GM12878 (cell line): ENCODE measurements around the gene RERGL.

Source experiments
- CHD1 ChIP-seq: IDR thresholded peaks from 2 replicates; pipeline ENCODE4 v1.6.1; 2012; ENCODE audit warnings: low read depth, low read length, improper control_type of control experiment
- CHD2 ChIP-seq: IDR thresholded peaks from 2 replicates; pipeline ENCODE4 v1.6.1; 2011; ENCODE audit warnings: low read depth, low read length, improper control_type of control experiment, borderline replicate concordance
- CTCF ChIP-seq, 3 experiments: IDR thresholded peaks in 2 of 3; conservative IDR thresholded peaks in 1 of 3; 2 replicates each; pipeline ENCODE4 v1.5.1; 2011; ENCODE audit warnings: low read depth in 3 of 3, low read length in 3 of 3, mild to moderate bottlenecking in 3 of 3, control low read depth in 2 of 3, moderate library complexity in 2 of 3, inconsistent platforms in 1 of 3, mixed read lengths in 1 of 3; ENCODE audit not compliant: control insufficient read depth in 2 of 3, insufficient read depth in 1 of 3; ENCODE audit errors: extremely low read depth in 1 of 3
- HCFC1 ChIP-seq: fragments of 150-350 bp; IDR thresholded peaks from 2 replicates; pipeline ENCODE4 v1.6.1; 2014; ENCODE audit warnings: low read length
- MEF2B ChIP-seq: fragments of 450-650 bp; IDR thresholded peaks from 2 replicates; pipeline ENCODE4 v1.6.1; 2018; ENCODE audit warnings: mild to moderate bottlenecking, moderate library complexity; ENCODE audit not compliant: partially characterized antibody, poor library complexity, severe bottlenecking
- NKRF ChIP-seq: fragments of 450-650 bp; conservative IDR thresholded peaks from 2 replicates; pipeline ENCODE4 v1.6.1; 2017; ENCODE audit warnings: mild to moderate bottlenecking, moderate library complexity
- NR2F1 ChIP-seq: fragments of 450-650 bp; conservative IDR thresholded peaks from 2 replicates; pipeline ENCODE4 v1.6.1; 2017; ENCODE audit warnings: mild to moderate bottlenecking
- POLR2A ChIP-seq: IDR thresholded peaks from 2 replicates; pipeline ENCODE4 v1.6.1; 2011; ENCODE audit warnings: low read depth, mild to moderate bottlenecking, low read length
- TAF1 ChIP-seq: IDR thresholded peaks from 2 replicates; pipeline ENCODE4 v1.6.1; 2011; ENCODE audit warnings: mild to moderate bottlenecking, low read depth, low read length, borderline replicate concordance
- YY1 ChIP-seq: IDR thresholded peaks from 2 replicates; pipeline ENCODE4 v1.6.1; 2011; ENCODE audit warnings: low read depth, mild to moderate bottlenecking, low read length

GRCh38 chr12:18045446-18045992 lies 44.5 kb downstream of the RERGL start:
- TF ChIP-seq POLR2A (no peak), CHD2 (no peak), CHD1 (no peak), CTCF (IDR thresholded peaks at IDR 0.05 in 2 of 3, conservative IDR thresholded peaks at IDR 0.05 in 1 of 3; ENCODE audit: control insufficient read depth in 2 of 3, extremely low read depth in 1 of 3, insufficient read depth in 1 of 3, low read depth in 3 of 3, low read length in 3 of 3) (no peak), HCFC1 (no peak), YY1 (no peak), TAF1 (no peak), MEF2B (no peak), NR2F1 (no peak), NKRF (no peak)
